ENCODE measurements around the gene KCNRG. TPM values are rescaled to one million over a fixed set of nuclear protein-coding genes. Genes with fewer than 3 reads are reported as not detected.
"Not testable (repeated sequence)": the region's sequence is repeated elsewhere in the genome, so short reads cannot be mapped to it uniquely, and the experiment has no call there.

The KCNRG gene
- total RNA-seq, 2 experiments from 2014 or later, result 0.22 to 0.77 TPM

DNA sequence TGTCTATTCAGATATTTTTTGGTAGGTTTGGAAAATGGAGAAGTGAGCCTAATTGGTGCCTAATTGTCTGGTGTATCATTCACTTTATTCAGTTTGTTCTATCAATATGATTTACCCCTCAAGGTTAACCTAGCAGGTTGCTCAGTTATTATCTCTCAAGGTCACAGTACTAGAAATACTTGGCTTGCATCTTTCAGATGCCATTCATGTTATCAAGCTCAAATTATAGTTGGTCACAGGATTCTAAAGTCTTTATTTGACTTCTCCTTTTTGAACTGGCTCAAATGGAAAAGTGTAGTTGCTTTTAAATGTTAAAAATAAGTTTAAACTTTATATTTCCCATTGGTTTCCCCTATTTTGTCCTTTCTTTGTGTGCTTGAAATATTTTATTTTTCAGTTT, 2.6 kb downstream of the KCNRG start:
- Mint-ChIP-seq H3K4me3 (no peak overlapping the region), H3K9me3 (peaks cover 1% of the 10 kb centered on the region), H3K4me1 (peaks cover 4% of the 10 kb centered on the region), H3K27me3 (no peaks in the 10 kb centered on the region), H3K27ac (no peak overlapping the region), H3K36me3 (peaks cover 54% of the 10 kb centered on the region)
- POLR2A ChIA-PET, result interaction anchor here (0.6 to 0.7 kb wide), 2 partner anchors 13 to 21 kb away, joined by 3 to 4 read pairs; partner anchors contain the start of gene TRIM13
- no peak for ATAC-seq (ENCODE audit: low read depth)
- no peak for DNase-seq

DNA sequence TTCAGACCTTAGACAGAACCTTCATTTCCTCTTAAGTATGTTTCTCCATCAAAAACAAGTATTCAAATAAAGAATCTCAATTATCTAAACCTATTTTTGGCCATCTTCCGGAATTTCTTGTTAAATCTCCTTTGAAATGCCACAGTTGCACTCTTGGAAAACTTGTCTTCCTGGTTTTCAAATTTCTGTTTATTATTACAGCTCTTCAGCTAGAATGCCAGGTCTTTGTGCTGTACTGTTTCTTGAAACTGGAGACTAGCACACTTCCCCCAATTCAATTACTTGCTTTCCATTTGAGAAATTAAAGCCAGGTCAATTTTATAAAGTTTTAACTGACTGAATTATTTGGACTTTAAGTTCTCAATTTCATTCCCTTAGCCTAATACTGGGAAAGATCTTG, 10.2 kb downstream of the KCNRG start:
- no peaks in the 10 kb centered on the region for H3K27me3 Mint-ChIP-seq
- H3K4me1 Mint-ChIP-seq, result peaks cover 2% of the 10 kb centered on the region
- POLR2A ChIA-PET, result interaction anchor here (0.9 kb wide), 1 partner anchor 29 kb away, joined by 3 read pairs; the partner anchor contains the start of gene TRIM13
- peaks cover 1% of the 10 kb centered on the region for H3K9me3 Mint-ChIP-seq
- no peak overlapping the region for H3K27ac Mint-ChIP-seq
- ATAC-seq (ENCODE audit: low read depth) (no peak), DNase-seq (no peak)
- H3K4me3 Mint-ChIP-seq, result no peak overlapping the region
- H3K36me3 Mint-ChIP-seq, result peaks cover 56% of the 10 kb centered on the region

DNA sequence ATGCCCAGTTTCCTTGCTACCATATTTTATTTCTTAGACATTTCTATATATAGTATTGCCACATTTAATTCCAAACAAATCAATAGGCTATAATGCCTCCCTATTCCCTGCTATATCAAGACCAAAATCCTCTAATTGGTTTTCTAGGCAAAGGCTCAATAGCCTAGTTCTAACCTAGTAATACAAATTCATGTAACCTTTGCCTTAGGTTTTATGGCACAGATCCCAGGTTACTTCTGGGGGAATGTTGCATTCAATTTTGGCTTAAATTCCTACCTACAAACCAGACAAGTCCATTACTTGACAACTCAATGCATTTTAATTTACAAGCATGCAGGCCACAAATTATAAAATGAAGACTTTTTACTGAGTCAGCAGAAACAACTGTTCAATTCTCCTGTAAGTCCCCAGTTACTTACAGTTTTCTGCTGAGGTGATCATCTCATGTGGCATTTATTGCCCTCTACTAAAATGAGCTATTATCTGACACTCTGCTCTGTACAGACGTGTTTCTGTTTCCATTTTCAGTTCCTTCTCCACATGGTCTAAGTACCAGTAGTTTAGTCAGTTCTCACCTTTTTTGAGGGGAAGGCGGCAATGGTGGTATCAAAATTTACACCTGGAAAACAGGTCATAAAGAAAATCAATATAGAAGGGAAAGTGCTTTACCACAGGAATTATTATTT, 11.7 kb downstream of the KCNRG start:
- peaks cover 2% of the 10 kb centered on the region for H3K4me1 Mint-ChIP-seq
- no peaks in the 10 kb centered on the region for H3K27me3 Mint-ChIP-seq
- H3K36me3 Mint-ChIP-seq, result peaks cover 52% of the 10 kb centered on the region
- ATAC-seq (ENCODE audit: low read depth) (no peak), DNase-seq (no peak)
- POLR2A ChIA-PET, result interaction anchor here (0.6 kb wide), 1 partner anchor 40 kb away, joined by 3 read pairs; no protein-coding TSS in a partner anchor
- H3K9me3 Mint-ChIP-seq, result no peaks in the 10 kb centered on the region
- H3K4me3 Mint-ChIP-seq, result no peak overlapping the region
- no peak overlapping the region for H3K27ac Mint-ChIP-seq

DNA sequence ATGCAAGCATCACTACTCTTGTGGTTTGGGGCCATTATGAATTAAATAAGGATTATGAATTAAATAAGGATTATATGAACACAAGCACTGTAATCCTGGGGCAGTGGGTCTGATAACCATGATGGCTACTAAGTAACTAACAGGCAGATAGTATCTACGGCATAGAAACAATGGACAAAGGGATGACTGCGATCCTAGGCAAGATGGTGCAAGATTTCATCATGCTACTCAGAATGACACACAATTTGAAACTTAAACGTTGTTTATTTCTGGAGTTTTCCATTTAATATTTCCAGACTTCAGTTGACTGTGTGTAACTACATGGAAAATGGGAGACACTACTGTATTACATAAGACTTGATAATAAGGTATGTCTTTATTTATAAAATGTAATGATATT, 15.1 kb downstream of the KCNRG start:
- no peak for DNase-seq
- Mint-ChIP-seq H3K36me3 (peaks cover 29% of the 10 kb centered on the region), H3K4me3 (no peak overlapping the region), H3K27me3 (no peaks in the 10 kb centered on the region), H3K9me3 (no peaks in the 10 kb centered on the region), H3K27ac (no peak overlapping the region), H3K4me1 (peaks cover 2% of the 10 kb centered on the region)
- no peak for ATAC-seq (ENCODE audit: low read depth)
- POLR2A ChIA-PET, result no interaction called here

DNA sequence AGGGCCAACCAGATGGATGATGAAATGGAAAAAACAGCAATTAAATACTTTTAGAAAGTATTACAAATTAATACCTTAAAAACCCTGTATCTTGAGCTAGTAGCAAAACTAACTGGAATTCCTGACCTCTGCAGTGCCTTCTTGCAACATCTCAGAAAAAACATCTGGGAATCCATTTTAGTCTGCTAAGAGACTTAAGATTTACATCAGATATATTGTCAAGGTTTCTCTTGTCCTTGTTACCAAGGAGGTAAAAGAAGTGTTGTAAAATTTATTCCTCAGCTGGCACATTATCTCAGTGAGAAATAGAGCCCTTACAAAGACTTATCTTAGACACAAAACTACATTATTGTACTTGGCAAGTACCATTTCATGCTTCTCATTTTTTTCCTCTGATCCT, 18.5 kb downstream of the KCNRG start:
- Mint-ChIP-seq H3K36me3 (peaks cover 7% of the 10 kb centered on the region), H3K27me3 (no peaks in the 10 kb centered on the region), H3K4me1 (peaks cover 2% of the 10 kb centered on the region), H3K27ac (no peak overlapping the region), H3K4me3 (no peak overlapping the region), H3K9me3 (no peaks in the 10 kb centered on the region)
- POLR2A ChIA-PET, result no interaction called here
- ATAC-seq (ENCODE audit: low read depth) (no peak), DNase-seq (no peak)

DNA sequence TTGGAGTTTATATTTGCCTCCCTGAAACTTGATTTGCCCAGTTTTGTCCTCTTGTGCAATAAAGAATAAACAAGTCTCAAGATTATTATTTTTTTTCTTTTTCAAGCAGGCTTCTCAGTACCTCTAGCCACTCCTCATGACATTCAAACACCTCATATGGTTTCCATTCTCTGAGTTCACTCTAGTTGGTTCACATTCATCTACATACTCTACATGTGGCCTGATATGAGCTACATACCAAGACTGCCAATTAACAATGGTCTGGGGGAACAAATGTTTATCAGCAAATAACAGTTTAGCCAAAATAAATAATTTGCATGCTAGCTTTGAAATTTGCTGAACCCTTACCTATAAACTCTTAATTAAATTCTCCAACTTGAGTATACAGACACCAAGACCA, 22.5 kb downstream of the KCNRG start:
- DNase-seq (no peak), ATAC-seq (ENCODE audit: low read depth) (no peak)
- Mint-ChIP-seq H3K36me3 (peaks cover 13% of the 10 kb centered on the region), H3K4me1 (peaks cover 2% of the 10 kb centered on the region), H3K9me3 (no peaks in the 10 kb centered on the region), H3K27ac (no peak overlapping the region), H3K4me3 (no peak overlapping the region), H3K27me3 (no peaks in the 10 kb centered on the region)
- POLR2A ChIA-PET, result interaction anchor here (2.6 kb wide), 1 partner anchor 40 kb away, joined by 9 read pairs; the partner anchor contains the start of gene TRIM13

DNA sequence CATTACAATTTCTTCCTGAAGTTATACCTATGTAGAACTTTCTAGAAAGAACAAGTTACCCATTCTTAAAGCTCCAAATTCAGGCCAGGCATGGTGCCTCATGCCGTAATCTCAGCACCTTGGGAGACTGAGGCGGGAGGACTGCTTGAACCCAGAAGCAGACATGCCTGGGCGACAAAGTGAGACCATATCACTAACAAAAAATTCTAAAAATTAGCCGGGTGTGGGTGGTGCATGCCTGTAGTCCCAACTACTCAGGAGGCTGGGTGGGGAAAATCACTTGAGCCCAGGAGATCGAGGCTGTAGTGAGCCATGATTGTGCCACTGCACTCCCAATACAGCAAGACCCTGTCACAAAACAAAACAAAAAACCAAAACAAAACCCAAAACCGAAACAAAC, 23.0 kb downstream of the KCNRG start:
- peaks cover 2% of the 10 kb centered on the region for H3K4me1 Mint-ChIP-seq
- H3K27me3 Mint-ChIP-seq, result no peaks in the 10 kb centered on the region
- no peak for DNase-seq
- peaks cover 13% of the 10 kb centered on the region for H3K36me3 Mint-ChIP-seq
- ATAC-seq (ENCODE audit: low read depth), result no peak
- POLR2A ChIA-PET, result interaction anchor here (0.6 to 2.6 kb wide), 2 partner anchors 41 to 60 kb away, joined by 3 to 9 read pairs; partner anchors contain the start of gene TRIM13
- H3K4me3 Mint-ChIP-seq, result no peak overlapping the region
- no peak overlapping the region for H3K27ac Mint-ChIP-seq
- H3K9me3 Mint-ChIP-seq, result no peaks in the 10 kb centered on the region

DNA sequence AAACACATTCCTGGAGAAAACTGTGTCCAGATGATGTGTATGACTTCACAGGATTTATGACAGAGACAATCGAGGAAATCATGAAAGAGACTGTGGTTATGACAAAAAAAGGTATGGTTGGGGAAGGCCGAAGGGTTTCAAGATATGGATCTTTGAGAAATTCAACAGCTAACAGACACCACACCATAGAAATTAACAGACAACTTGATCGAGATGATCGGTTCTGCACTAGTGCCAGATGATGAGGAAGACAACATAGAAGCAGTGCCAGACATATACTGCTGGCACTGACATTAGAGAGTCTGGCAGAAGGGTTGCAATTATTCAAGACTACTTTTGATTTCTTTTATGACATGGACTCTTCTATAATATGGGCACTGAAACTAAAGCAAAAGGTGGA, 37.2 kb downstream of the KCNRG start:
- no peak for ATAC-seq (ENCODE audit: low read depth)
- no peak overlapping the region for H3K27ac Mint-ChIP-seq
- H3K36me3 Mint-ChIP-seq, result peaks cover 46% of the 10 kb centered on the region
- POLR2A ChIA-PET, result interaction anchor here (1.6 kb wide), 1 partner anchor 74 kb away, joined by 5 read pairs; no protein-coding TSS in a partner anchor
- DNase-seq, result no peak
- no peak overlapping the region for H3K4me3 Mint-ChIP-seq
- no peaks in the 10 kb centered on the region for H3K9me3 Mint-ChIP-seq
- peaks cover 17% of the 10 kb centered on the region for H3K4me1 Mint-ChIP-seq
- no peaks in the 10 kb centered on the region for H3K27me3 Mint-ChIP-seq

DNA sequence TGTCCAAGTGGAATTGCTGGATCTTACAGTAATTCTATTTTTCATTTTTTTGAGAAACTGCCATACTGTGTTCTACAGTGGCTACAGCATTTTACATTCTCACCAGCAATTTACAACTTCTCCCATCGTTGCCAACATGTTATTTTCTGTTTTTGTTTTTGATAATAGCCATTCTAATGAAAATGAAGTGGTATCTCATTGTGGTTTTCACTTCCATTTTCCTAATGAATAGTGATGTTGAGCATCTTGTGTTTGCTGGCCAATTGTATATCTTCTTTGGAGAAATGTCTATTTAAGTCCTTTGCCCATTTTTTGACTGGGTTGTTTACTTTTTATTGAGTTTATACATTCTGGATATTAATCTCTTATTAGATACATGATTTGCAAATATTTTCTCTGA, 38.6 kb downstream of the KCNRG start:
- DNase-seq, result no peak
- H3K27ac Mint-ChIP-seq, result no peak overlapping the region
- H3K4me3 Mint-ChIP-seq, result no peak overlapping the region
- H3K9me3 Mint-ChIP-seq, result no peaks in the 10 kb centered on the region
- peaks cover 56% of the 10 kb centered on the region for H3K36me3 Mint-ChIP-seq
- H3K4me1 Mint-ChIP-seq, result peaks cover 22% of the 10 kb centered on the region
- no peaks in the 10 kb centered on the region for H3K27me3 Mint-ChIP-seq
- POLR2A ChIA-PET, result no interaction called here
- ATAC-seq (ENCODE audit: low read depth), result no peak

DNA sequence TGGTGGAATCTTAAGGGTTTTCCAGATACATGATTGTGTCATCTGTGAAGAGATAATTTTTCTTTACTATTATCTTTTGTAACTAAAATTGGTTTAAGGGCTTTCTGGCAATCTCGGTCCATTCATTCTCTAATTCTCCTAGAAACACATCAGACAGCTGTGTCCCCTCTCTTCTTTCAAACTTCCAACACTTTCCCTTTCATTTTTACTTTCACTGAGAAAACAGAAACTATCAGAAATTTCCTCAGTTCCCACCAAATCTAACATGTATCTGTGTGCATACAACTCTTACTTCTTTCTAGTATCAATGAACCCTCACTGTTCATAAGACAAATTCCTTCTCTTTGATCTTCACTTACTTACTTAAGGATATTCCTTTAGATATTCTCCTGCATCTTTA, 40.2 kb downstream of the KCNRG start:
- Mint-ChIP-seq H3K36me3 (peaks cover 60% of the 10 kb centered on the region), H3K27me3 (no peaks in the 10 kb centered on the region), H3K27ac (peak overlapping the region; percentile 64), H3K9me3 (no peaks in the 10 kb centered on the region), H3K4me3 (no peak overlapping the region), H3K4me1 (peaks cover 28% of the 10 kb centered on the region)
- ATAC-seq (ENCODE audit: low read depth) (no peak), DNase-seq (no peak)
- POLR2A ChIA-PET, result no interaction called here

DNA sequence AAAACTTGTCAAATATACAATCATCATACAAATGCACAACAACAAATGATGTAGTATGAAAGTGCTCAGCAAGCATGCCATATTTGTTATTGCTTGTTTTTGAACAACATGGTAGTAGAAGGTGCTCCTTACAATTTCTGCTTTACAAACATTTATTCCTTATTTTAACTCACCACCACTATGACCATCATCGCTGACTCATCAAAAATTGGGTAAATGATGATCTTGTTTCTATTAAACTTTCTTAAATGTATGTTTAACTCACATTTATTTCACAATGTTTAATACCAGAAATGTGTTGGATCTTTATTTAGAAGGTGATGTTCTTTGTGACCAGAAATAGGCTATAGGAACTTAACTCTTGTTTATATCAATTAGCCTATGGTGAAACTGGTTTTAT, 45.5 kb downstream of the KCNRG start:
- H3K27me3 Mint-ChIP-seq, result no peaks in the 10 kb centered on the region
- POLR2A ChIA-PET, result interaction anchor here (1.4 kb wide), 1 partner anchor 64 kb away, joined by 3 read pairs; the partner anchor contains the start of gene TRIM13
- peaks cover 34% of the 10 kb centered on the region for H3K36me3 Mint-ChIP-seq
- no peak for DNase-seq
- ATAC-seq (ENCODE audit: low read depth), result no peak
- H3K27ac Mint-ChIP-seq, result no peak overlapping the region
- H3K4me3 Mint-ChIP-seq, result no peak overlapping the region
- peaks cover 20% of the 10 kb centered on the region for H3K4me1 Mint-ChIP-seq
- H3K9me3 Mint-ChIP-seq, result no peaks in the 10 kb centered on the region

DNA sequence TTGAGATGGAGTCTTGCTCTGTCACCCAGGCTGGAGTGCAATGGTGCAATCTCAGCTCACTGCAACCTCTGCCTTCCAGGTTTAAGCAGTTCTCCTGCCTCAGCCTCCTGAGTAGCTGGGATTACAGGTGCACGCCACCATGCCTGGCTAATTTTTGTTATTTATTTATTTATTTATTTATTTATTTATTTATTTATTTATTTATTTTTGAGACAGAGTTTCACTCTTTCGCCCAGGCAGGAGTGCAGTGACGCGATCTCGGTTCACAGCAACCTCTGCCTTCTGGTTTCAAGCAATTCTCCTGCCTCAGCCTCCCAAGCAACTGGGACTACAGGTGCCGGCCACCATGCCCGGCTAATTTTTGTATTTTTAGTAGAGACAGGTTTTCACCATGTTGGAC, 47.1 kb downstream of the KCNRG start:
- peaks cover 38% of the 10 kb centered on the region for H3K36me3 Mint-ChIP-seq
- not testable (repeated sequence) for H3K9me3 Mint-ChIP-seq; ATAC-seq (ENCODE audit: low read depth); H3K27me3 Mint-ChIP-seq; DNase-seq; H3K27ac Mint-ChIP-seq; H3K4me3 Mint-ChIP-seq
- POLR2A ChIA-PET, result interaction anchor here (1.0 to 1.4 kb wide), 2 partner anchors 14 to 66 kb away, joined by 3 read pairs; partner anchors contain the start of gene TRIM13
- H3K4me1 Mint-ChIP-seq, result peaks cover 16% of the 10 kb centered on the region

DNA sequence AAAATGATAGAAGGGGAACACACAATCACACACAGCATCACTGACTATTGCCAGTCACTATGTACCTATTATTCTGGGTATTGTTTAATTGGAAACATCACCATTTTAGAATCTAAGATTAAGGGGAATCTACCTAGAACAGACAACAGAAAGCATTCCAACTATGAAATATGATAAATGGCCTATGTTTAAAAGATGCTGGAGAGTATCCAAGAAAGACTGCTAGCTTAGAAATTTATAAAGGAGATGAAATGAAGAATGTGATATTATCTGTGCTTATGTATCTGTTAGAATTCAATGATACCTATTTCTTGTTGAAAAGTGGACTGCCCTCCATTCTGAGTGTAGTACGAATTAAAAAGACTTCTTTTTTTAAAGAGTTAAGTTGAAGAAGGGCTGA, 50.5 kb downstream of the KCNRG start:
- no peaks in the 10 kb centered on the region for H3K9me3 Mint-ChIP-seq
- ATAC-seq (ENCODE audit: low read depth), result no peak
- peaks cover 35% of the 10 kb centered on the region for H3K36me3 Mint-ChIP-seq
- peak overlapping the region; percentile 62 for H3K27ac Mint-ChIP-seq
- peaks cover 15% of the 10 kb centered on the region for H3K4me1 Mint-ChIP-seq
- no peaks in the 10 kb centered on the region for H3K27me3 Mint-ChIP-seq
- no peak overlapping the region for H3K4me3 Mint-ChIP-seq
- no peak for DNase-seq
- POLR2A ChIA-PET, result no interaction called here

DNA sequence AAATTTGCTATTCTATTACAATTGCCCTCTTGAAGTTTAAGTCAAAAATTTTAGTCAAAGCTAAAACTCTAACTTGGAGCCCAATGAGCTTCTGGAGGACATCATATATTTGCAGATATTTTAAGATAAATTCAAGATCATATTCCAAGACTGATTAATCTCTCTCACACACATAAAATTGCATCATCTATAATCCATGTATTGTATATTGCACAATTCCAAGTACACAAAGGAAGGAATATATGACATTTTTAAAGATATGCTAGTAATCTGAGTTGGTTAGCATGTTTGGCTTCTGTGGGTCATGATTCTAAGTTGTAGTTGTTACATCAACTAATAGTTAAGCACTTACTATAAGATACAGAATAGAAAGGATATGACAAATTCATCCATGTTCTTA, 53.3 kb downstream of the KCNRG start:
- peaks cover 28% of the 10 kb centered on the region for H3K4me1 Mint-ChIP-seq
- H3K27me3 Mint-ChIP-seq, result no peaks in the 10 kb centered on the region
- DNase-seq (no peak), ATAC-seq (ENCODE audit: low read depth) (no peak)
- no peaks in the 10 kb centered on the region for H3K9me3 Mint-ChIP-seq
- no peak overlapping the region for H3K27ac Mint-ChIP-seq
- H3K36me3 Mint-ChIP-seq, result peaks cover 44% of the 10 kb centered on the region
- no peak overlapping the region for H3K4me3 Mint-ChIP-seq
- POLR2A ChIA-PET, result interaction anchor here (1.1 to 2.4 kb wide), 2 partner anchors 12 to 71 kb away, joined by 3 to 10 read pairs; partner anchors contain the start of gene TRIM13
